Measurements from ENCODE around the gene ALPG.
"Not testable (repeated sequence)": the region's sequence is repeated elsewhere in the genome, so short reads cannot be mapped to it uniquely, and the experiment has no call there.

Gene ALPG

DNA sequence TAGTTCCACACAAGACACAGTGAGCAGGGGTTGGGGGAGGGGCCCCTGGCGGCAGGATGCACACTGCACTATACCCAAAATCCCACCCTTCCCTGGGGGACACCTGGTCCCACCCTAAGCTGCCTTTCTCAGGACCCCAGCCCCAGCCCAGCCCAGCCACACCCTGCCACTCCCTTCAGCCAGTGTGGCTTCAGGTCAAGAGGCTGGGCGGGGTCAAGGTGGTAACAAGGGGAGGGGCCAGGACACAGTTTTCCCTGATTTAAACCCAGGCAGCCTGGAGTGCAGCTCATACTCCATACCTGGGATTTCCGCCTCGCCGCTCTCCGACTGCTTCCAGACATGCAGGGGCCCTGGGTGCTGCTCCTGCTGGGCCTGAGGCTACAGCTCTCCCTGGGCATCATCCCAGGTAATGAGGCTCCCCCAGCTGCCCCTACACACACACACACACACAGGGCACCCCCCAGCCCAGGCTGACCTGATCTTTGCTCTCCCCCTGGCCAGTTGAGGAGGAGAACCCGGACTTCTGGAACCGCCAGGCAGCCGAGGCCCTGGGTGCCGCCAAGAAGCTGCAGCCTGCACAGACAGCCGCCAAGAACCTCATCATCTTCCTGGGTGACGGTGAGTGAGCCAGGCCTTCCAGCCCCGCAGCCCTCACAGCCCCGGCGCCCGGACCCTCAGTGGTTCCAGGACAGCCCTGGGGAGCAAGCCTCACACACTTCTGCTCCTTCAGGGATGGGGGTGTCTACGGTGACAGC lies at the start of gene ALPG:
Gene ALPG, plus strand, starts transcription at position 289 of the 755 bp plus-strand sequence. Its CDS starts 51 bp downstream, at position 340.
- H4K20me1 ChIP-seq (ENCODE audit: low read depth, low read length): no peaks in the 10 kb centered on the region
- H3F3A ChIP-seq (ENCODE audit: insufficient read depth): no peaks in the 10 kb centered on the region
- no peak within 1 kb of the TSS for H3K4me3 ChIP-seq (ENCODE audit: insufficient read depth, low read length, poor library complexity, severe bottlenecking)
- H3K79me2 ChIP-seq (ENCODE audit: insufficient read depth, low read length): no peaks in the 10 kb centered on the region
- H3K36me3 ChIP-seq (ENCODE audit: low read length): no peaks in the 10 kb centered on the region
- H2AFZ ChIP-seq (ENCODE audit: low read depth, low read length, severe bottlenecking): no peak within 1 kb of the TSS
- H3K9ac ChIP-seq (ENCODE audit: low read length): no peak within 1 kb of the TSS
- H3K27me3 ChIP-seq (ENCODE audit: low read length): no peaks in the 10 kb centered on the region
- H3K9me2 ChIP-seq (replicated peaks; ENCODE audit: insufficient read depth, low read length): no peaks in the 10 kb centered on the region
- no peaks in the 10 kb centered on the region for H3K9me3 ChIP-seq (ENCODE audit: insufficient read depth, low read length)
- TF ChIP-seq EZH2phosphoT487 (conservative IDR thresholded peaks at IDR 0.05; ENCODE audit: low read length): no peak
- TF ChIP-seq, protein P1, sequence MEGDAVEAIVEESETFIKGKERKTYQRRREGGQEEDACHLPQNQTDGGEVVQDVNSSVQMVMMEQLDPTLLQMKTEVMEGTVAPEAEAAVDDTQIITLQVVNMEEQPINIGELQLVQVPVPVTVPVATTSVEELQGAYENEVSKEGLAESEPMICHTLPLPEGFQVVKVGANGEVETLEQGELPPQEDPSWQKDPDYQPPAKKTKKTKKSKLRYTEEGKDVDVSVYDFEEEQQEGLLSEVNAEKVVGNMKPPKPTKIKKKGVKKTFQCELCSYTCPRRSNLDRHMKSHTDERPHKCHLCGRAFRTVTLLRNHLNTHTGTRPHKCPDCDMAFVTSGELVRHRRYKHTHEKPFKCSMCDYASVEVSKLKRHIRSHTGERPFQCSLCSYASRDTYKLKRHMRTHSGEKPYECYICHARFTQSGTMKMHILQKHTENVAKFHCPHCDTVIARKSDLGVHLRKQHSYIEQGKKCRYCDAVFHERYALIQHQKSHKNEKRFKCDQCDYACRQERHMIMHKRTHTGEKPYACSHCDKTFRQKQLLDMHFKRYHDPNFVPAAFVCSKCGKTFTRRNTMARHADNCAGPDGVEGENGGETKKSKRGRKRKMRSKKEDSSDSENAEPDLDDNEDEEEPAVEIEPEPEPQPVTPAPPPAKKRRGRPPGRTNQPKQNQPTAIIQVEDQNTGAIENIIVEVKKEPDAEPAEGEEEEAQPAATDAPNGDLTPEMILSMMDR (IDR thresholded peaks at IDR 0.05; ENCODE audit: insufficient read depth, low read length, poor library complexity, severe bottlenecking): no peak
- H3K27ac ChIP-seq (ENCODE audit: low read depth, low read length): no peak within 1 kb of the TSS
- no peak within 1 kb of the TSS for H3K4me2 ChIP-seq (ENCODE audit: low read depth, low read length, poor library complexity, severe bottlenecking)

DNA sequence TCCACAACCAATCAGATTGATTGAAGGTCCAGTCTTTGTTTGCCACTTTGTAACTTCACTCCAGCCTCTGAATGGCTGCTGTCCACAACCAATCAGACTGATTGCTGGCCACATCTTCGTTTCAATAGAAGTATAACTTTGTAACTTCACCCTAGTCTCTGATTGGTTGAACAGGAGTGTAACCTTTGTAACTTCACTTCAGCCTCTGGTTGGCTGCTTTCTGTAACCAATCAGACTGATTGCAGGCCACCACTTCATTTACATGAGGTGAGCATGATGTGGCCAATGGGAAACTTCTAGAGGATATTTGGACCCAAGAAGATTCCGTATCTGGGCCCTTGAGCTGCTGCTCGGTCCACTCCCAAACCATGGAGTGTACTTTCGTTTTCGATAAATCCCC lies 45.0 kb upstream of the ALPG start:
- Histone ChIP-seq H3K27ac (ENCODE audit: low read depth, low read length) (no peak overlapping the region), H3F3A (ENCODE audit: insufficient read depth) (no peaks in the 10 kb centered on the region), H3K9ac (ENCODE audit: low read length) (no peak overlapping the region), H3K4me2 (ENCODE audit: low read depth, low read length, poor library complexity, severe bottlenecking) (no peak overlapping the region), H3K27me3 (ENCODE audit: low read length) (no peaks in the 10 kb centered on the region), H4K20me1 (ENCODE audit: low read depth, low read length) (no peaks in the 10 kb centered on the region), H3K36me3 (ENCODE audit: low read length) (no peaks in the 10 kb centered on the region), H3K4me3 (ENCODE audit: insufficient read depth, low read length, poor library complexity, severe bottlenecking) (no peak overlapping the region), H3K9me2 (replicated peaks; ENCODE audit: insufficient read depth, low read length) (no peaks in the 10 kb centered on the region), H2AFZ (ENCODE audit: low read depth, low read length, severe bottlenecking) (no peak overlapping the region), H3K9me3 (ENCODE audit: insufficient read depth, low read length) (no peaks in the 10 kb centered on the region), H3K79me2 (ENCODE audit: insufficient read depth, low read length) (no peaks in the 10 kb centered on the region)
- TF ChIP-seq EZH2phosphoT487 (conservative IDR thresholded peaks at IDR 0.05; ENCODE audit: low read length): no peak
- TF ChIP-seq, protein P1 (IDR thresholded peaks at IDR 0.05; ENCODE audit: insufficient read depth, low read length, poor library complexity, severe bottlenecking): no peak

DNA sequence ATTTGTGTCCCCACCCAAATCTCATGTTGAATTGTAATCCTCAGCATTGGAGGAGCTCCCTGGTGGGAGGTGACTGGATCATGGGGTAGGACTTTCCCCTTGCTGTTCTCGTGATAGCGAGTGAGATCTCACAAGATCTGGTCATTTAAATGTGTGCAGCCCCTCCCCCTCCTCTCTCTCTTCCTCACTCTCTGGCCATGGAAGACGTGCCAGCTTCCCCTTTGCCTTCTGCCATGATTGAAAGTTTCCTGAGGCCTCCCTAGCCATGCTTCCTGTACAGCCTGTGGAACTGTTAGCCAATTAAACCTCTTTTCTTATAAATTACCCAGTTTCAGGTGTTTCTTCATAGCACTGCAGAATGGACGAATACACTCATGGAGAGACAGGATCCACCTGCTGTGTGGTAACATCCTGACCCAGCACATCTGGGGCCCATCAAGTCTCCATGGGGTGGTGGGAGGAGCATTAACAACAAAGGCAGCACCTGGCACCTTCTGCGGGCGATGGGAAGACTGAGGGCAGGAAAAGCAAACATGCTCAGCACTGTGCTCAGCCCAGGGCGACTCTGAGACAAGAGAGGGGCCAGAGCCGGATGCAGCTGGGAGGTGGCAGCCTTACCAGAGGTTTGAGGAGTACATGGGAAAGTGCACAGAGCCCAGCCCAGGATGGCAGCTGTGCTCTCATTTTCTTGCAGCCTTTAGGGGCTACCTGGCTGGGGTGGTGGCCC lies 44.3 kb upstream of the ALPG start:
- H3K4me3 ChIP-seq (ENCODE audit: insufficient read depth, low read length, poor library complexity, severe bottlenecking): no peak overlapping the region
- H3K27ac ChIP-seq (ENCODE audit: low read depth, low read length): no peak overlapping the region
- no peak overlapping the region for H3K4me2 ChIP-seq (ENCODE audit: low read depth, low read length, poor library complexity, severe bottlenecking)
- no peaks in the 10 kb centered on the region for H3F3A ChIP-seq (ENCODE audit: insufficient read depth)
- no peaks in the 10 kb centered on the region for H4K20me1 ChIP-seq (ENCODE audit: low read depth, low read length)
- no peak overlapping the region for H3K9ac ChIP-seq (ENCODE audit: low read length)
- no peak for TF ChIP-seq EZH2phosphoT487 (conservative IDR thresholded peaks at IDR 0.05; ENCODE audit: low read length)
- TF ChIP-seq, protein P1 (IDR thresholded peaks at IDR 0.05; ENCODE audit: insufficient read depth, low read length, poor library complexity, severe bottlenecking): no peak
- no peaks in the 10 kb centered on the region for H3K9me3 ChIP-seq (ENCODE audit: insufficient read depth, low read length)
- H3K9me2 ChIP-seq (replicated peaks; ENCODE audit: insufficient read depth, low read length): no peaks in the 10 kb centered on the region
- no peaks in the 10 kb centered on the region for H3K36me3 ChIP-seq (ENCODE audit: low read length)
- no peak overlapping the region for H2AFZ ChIP-seq (ENCODE audit: low read depth, low read length, severe bottlenecking)
- H3K27me3 ChIP-seq (ENCODE audit: low read length): no peaks in the 10 kb centered on the region
- H3K79me2 ChIP-seq (ENCODE audit: insufficient read depth, low read length): no peaks in the 10 kb centered on the region

DNA sequence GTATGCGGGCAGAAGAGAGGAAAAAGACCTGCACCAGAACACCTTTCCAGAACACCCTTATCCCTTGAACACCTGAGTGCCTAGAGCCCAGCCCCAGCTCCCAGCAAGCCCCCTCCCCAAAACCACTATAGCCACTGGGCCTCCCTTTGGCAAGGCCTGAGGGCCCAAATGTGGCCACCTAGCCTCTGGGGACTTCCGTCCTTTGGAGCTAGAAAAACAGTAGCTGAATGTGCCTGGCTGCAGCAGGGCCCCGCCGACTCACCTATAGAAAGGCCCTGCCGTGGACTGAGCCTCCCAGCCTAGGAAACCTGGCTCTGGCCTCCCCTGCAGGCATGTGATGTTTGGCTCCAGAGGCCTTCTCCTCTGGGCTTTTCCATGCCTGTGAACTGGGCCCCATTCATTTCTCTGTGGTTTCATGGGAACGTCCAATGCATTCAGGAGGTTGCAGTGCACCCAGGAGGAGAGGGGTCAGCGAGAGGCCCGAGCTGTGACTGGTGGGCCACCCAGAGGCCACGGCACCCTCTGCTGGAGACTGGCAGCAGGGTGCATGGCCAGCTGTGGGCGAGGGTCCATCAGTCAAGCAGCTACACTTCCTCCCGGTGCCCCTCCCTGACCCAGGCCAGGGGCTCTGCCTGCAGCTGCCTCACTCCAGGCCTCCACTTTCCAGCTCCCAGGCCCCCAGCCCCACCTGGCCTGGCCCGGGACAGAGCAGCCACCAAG lies 43.4 kb upstream of the ALPG start:
- H3F3A ChIP-seq (ENCODE audit: insufficient read depth); H3K79me2 ChIP-seq (ENCODE audit: insufficient read depth, low read length); H3K27me3 ChIP-seq (ENCODE audit: low read length); H4K20me1 ChIP-seq (ENCODE audit: low read depth, low read length); H3K27ac ChIP-seq (ENCODE audit: low read depth, low read length); H3K36me3 ChIP-seq (ENCODE audit: low read length); H3K4me3 ChIP-seq (ENCODE audit: insufficient read depth, low read length, poor library complexity, severe bottlenecking); H3K9me3 ChIP-seq (ENCODE audit: insufficient read depth, low read length); H2AFZ ChIP-seq (ENCODE audit: low read depth, low read length, severe bottlenecking); H3K9ac ChIP-seq (ENCODE audit: low read length); H3K9me2 ChIP-seq (replicated peaks; ENCODE audit: insufficient read depth, low read length): not testable (repeated sequence)
- H3K4me2 ChIP-seq (ENCODE audit: low read depth, low read length, poor library complexity, severe bottlenecking): peak overlapping the region; percentile 31
